Panc1 (cell line): ENCODE data around the gene GLI3. TPM values are rescaled to one million over a fixed set of nuclear protein-coding genes. Genes with fewer than 3 reads are reported as not detected.
"Not testable (repeated sequence)": the region's sequence is repeated elsewhere in the genome, so short reads cannot be mapped to it uniquely, and the experiment has no call there.

Experiments
- ATAC-seq: fragments of 200-7000 bp; cut with Tn5 transposase; 2 replicates; pipeline ENCODE4 v1.9.1; 2020; ENCODE audit warnings: mild to moderate bottlenecking, moderate library complexity
- BruUV-seq: library from RNA; stranded (reverse); fragments of 400-500 nt; replicated peaks from 2 replicates; lab custom pipeline; 2021; lab: Mats Ljungman, UMichigan
- CTCF ChIA-PET: fragments of 300-600 bp; sonication (Branson Sonifier 250); formaldehyde crosslinking; loops from one replicate; lab custom pipeline; 2022; ENCODE audit warnings: antibody characterized with exemption; lab: Charles Lee
- POLR2A ChIA-PET: fragments of 300-600 bp; sonication (Branson Sonifier 250); formaldehyde crosslinking; loops from one replicate; lab custom pipeline; 2022; ENCODE audit warnings: antibody characterized with exemption; lab: Charles Lee
- DNase-seq: peaks from one replicate; pipeline ENCODE4 v3.0.0-alpha.2; 2010; ENCODE audit warnings: low read depth, low spot score
- H3K27ac ChIP-seq: 2 replicates; pipeline ENCODE4 v1.5.1; 2011; ENCODE audit warnings: mild to moderate bottlenecking, low read length, inconsistent platforms
- H3K27me3 ChIP-seq: fragments of 200-500 bp; sonication (Bioruptor generic); 2 replicates; pipeline ENCODE4 v1.6.0; 2014; ENCODE audit warnings: low read length, inconsistent platforms; ENCODE audit not compliant: control insufficient read depth, insufficient read depth
- H3K36me3 ChIP-seq: fragments of 200-500 bp; sonication (Bioruptor generic); 2 replicates; pipeline ENCODE4 v1.5.1; 2014; ENCODE audit warnings: inconsistent platforms, mild to moderate bottlenecking, low read length, moderate library complexity; ENCODE audit not compliant: control insufficient read depth, insufficient read depth
- H3K4me1 ChIP-seq: 2 replicates; pipeline ENCODE4 v1.5.1; 2011; ENCODE audit warnings: inconsistent platforms, mild to moderate bottlenecking, low read length, moderate library complexity; ENCODE audit not compliant: control insufficient read depth, insufficient read depth
- H3K4me3 ChIP-seq, 2 experiments: 2 replicates each; pipeline ENCODE4 v1.5.1; 2011 to 2012; ENCODE audit warnings: low read depth in 2 of 2, low read length in 2 of 2, mild to moderate bottlenecking in 2 of 2, inconsistent platforms in 1 of 2, moderate library complexity in 1 of 2
- H3K9me3 ChIP-seq: fragments of 200-500 bp; sonication (Bioruptor generic); 2 replicates; pipeline ENCODE4 v1.5.1; 2014; ENCODE audit warnings: low read depth, mild to moderate bottlenecking, inconsistent platforms, low read length, moderate library complexity; ENCODE audit not compliant: control insufficient read depth, insufficient read depth
- POLR2AphosphoS5 ChIP-seq: IDR thresholded peaks from 2 replicates; pipeline ENCODE4 v1.6.1; 2012; ENCODE audit warnings: mild to moderate bottlenecking, low read depth, low read length, moderate library complexity
- REST ChIP-seq, 2 experiments: IDR thresholded peaks; 2 replicates each; pipeline ENCODE4 v1.6.1; 2011 to 2012; ENCODE audit warnings: low read depth in 2 of 2, control low read depth in 1 of 2, low read length in 1 of 2, mild to moderate bottlenecking in 1 of 2, moderate library complexity in 1 of 2; ENCODE audit not compliant: insufficient read depth in 1 of 2
- SIN3A ChIP-seq: IDR thresholded peaks from 2 replicates; pipeline ENCODE4 v1.6.1; 2012; ENCODE audit warnings: low read depth, mild to moderate bottlenecking, low read length, moderate library complexity, borderline replicate concordance; ENCODE audit not compliant: insufficient read depth
- TCF7L2 ChIP-seq: IDR thresholded peaks from 2 replicates; pipeline ENCODE4 v1.6.1; 2011; ENCODE audit warnings: mild to moderate bottlenecking, low read depth, low read length, inconsistent platforms
- in situ Hi-C: cut with HindIII; loops from 2 replicates; pipeline ENCODE4 v1.10.0; 2016; ENCODE audit warnings: low sequenced_read_pairs, low pct_unique_long_range_greater_than_20kb
- intact Hi-C: fragments of 100-400 bp; cut with micrococcal nuclease; formaldehyde crosslinking; loops from one replicate; pipeline ENCODE4 v1.10.0; 2022; ENCODE audit not compliant: unreplicated experiment
- total RNA-seq: library from RNA; stranded (reverse); gene quantifications from one replicate; pipeline ENCODE4 v1.2.1, GENCODE V29; 2021; ENCODE audit not compliant: unreplicated experiment
- TF ChIP-seq, protein P1 (sequence below): fragments of 450-650 bp; IDR thresholded peaks from 2 replicates; pipeline ENCODE4 v1.5.1; 2017; ENCODE audit warnings: mild to moderate bottlenecking

The GLI3 gene
- total RNA-seq, 1 experiment from 2014 or later = 3.7 TPM

DNA sequence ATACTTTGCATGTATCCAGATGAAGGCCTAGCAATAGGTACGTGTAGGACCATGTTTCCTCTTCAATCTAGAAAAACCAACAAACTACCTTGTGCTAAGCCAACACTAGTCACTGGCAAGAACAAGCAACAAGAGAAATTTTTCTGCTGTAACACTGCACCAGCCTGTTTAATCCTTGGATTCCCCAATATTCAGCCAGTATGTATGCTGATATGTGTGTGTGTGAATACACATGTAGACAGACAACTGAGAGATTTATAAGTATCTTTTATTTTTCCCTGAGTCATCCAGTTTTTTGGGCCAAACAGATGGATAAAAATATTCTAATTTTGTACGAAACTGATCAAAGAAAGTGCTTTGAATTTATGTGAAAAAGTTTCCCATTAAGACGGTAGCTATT lies 26.2 kb downstream of the GLI3 start:
- H3K4me3 ChIP-seq = no peak overlapping the region
- BruUV-seq = no TSS peak
- CTCF ChIA-PET = no interaction called here
- intact Hi-C loops (no loop called here), in situ Hi-C loops (no loop called here)
- POLR2A ChIA-PET = no interaction called here
- H3K27me3 ChIP-seq = no peaks in the 10 kb centered on the region
- ATAC-seq (no peak), DNase-seq (no peak)
- no peaks in the 10 kb centered on the region for H3K9me3 ChIP-seq
- no peaks in the 10 kb centered on the region for H3K4me1 ChIP-seq
- no peak overlapping the region for H3K27ac ChIP-seq
- TF ChIP-seq TCF7L2 (no peak), SIN3A (no peak), REST (IDR thresholded peaks at IDR 0.05; ENCODE audit: insufficient read depth in 1 of 2, low read depth in 2 of 2, low read length in 1 of 2) (no peak), POLR2AphosphoS5 (no peak)
- TF ChIP-seq, protein P1, sequence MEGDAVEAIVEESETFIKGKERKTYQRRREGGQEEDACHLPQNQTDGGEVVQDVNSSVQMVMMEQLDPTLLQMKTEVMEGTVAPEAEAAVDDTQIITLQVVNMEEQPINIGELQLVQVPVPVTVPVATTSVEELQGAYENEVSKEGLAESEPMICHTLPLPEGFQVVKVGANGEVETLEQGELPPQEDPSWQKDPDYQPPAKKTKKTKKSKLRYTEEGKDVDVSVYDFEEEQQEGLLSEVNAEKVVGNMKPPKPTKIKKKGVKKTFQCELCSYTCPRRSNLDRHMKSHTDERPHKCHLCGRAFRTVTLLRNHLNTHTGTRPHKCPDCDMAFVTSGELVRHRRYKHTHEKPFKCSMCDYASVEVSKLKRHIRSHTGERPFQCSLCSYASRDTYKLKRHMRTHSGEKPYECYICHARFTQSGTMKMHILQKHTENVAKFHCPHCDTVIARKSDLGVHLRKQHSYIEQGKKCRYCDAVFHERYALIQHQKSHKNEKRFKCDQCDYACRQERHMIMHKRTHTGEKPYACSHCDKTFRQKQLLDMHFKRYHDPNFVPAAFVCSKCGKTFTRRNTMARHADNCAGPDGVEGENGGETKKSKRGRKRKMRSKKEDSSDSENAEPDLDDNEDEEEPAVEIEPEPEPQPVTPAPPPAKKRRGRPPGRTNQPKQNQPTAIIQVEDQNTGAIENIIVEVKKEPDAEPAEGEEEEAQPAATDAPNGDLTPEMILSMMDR = no peak
- no peaks in the 10 kb centered on the region for H3K36me3 ChIP-seq

GRCh38 chr7:42210333-42210732 lies 26.7 kb downstream of the GLI3 start:
- BruUV-seq = no TSS peak
- CTCF ChIA-PET = no interaction called here

DNA sequence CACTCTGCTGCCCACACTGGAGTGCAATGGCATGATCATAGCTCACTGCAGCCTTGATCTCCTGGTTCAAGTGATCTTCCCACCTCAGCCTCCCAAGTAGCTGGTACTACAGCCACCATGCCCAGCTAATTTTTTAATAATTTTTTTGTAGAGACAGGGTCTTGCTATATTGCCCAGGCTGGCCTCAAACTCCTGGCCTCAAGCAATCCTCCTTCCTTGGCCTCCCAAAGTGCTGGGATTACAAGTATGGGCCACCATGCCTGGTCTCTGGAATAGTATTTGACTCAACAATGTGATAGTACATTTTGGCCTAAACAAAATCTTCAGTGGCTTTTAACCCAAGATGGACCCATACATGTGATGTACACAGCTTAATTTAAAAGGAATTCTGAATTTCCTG lies 27.9 kb downstream of the GLI3 start:
- H3K4me1 ChIP-seq, H3K27me3 ChIP-seq, in situ Hi-C loops, H3K36me3 ChIP-seq, intact Hi-C loops, ATAC-seq, H3K4me3 ChIP-seq, H3K27ac ChIP-seq, DNase-seq, BruUV-seq, POLR2A ChIA-PET, H3K9me3 ChIP-seq: not testable (repeated sequence)
- CTCF ChIA-PET = interaction anchor here (0.7 kb wide), 1 partner anchor 1573 kb away, joined by 4 read pairs; no protein-coding TSS in a partner anchor

More at GRCh38 chr7:42210333-42210732, 26.7 kb downstream of the GLI3 start:
- TF ChIP-seq SIN3A (no peak), REST (IDR thresholded peaks at IDR 0.05; ENCODE audit: insufficient read depth in 1 of 2, low read depth in 2 of 2, low read length in 1 of 2) (no peak), TCF7L2 (no peak)
- POLR2A ChIA-PET = interaction anchor here (0.6 to 0.7 kb wide), 2 partner anchors 25 to 303 kb away, joined by 3 to 4 read pairs; no protein-coding TSS in a partner anchor
- Histone ChIP-seq H3K36me3 (no peaks in the 10 kb centered on the region), H3K9me3 (no peaks in the 10 kb centered on the region), H3K27me3 (no peaks in the 10 kb centered on the region), H3K4me3 (no peak overlapping the region), H3K27ac (no peak overlapping the region), H3K4me1 (no peaks in the 10 kb centered on the region)
- in situ Hi-C loops (no loop called here), intact Hi-C loops (no loop called here)
- no peak for DNase-seq
- ATAC-seq = no peak
